ENCODE data around the gene CCNL1. TPM values are rescaled to one million over a fixed set of nuclear protein-coding genes. Genes with fewer than 3 reads are reported as not detected.

The CCNL1 gene
- total RNA-seq, 2 donors from 2014 or later = 94.5 to 157 TPM

DNA sequence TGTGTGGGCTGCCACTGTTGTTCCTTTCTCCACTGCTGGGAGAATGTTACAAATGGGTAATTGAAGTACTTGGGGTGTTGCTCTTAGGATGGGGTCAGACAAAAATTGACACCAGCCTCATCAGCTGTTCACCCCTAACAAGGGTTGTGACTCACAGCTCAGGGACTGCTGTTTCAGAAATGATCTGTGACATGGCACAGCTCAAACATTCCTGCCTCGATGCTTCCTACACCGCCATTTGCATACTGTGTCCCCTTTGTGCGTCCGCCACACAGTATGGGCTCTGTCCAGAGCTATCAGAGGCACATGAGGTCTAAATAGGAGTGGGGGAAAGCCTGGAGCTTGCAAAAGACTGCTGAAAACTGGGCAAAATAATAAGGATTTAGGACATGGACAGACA lies 43.9 kb downstream of the CCNL1 start:
- 84% methylated on average over 4 of the region's 4 CpGs for WGBS
- Histone ChIP-seq H3K9me3 (no peaks in the 10 kb centered on the region), H3K36me3 (no peaks in the 10 kb centered on the region), H3K27me3 (replicated peaks; ENCODE audit: insufficient read depth) (no peaks in the 10 kb centered on the region), H3K27ac (no peak overlapping the region), H3K4me3 (no peak overlapping the region), H3K4me1 (replicated peaks) (no peaks in the 10 kb centered on the region)
- no peak for DNase-seq (ENCODE audit: low spot score)
- TF ChIP-seq CTCF (IDR thresholded peaks at IDR 0.05) (no peak), POLR2AphosphoS5 (IDR thresholded peaks at IDR 0.05) (no peak), POLR2A (IDR thresholded peaks at IDR 0.05) (no peak)
- intact Hi-C loops (cut with DNase I) = no loop called here

DNA sequence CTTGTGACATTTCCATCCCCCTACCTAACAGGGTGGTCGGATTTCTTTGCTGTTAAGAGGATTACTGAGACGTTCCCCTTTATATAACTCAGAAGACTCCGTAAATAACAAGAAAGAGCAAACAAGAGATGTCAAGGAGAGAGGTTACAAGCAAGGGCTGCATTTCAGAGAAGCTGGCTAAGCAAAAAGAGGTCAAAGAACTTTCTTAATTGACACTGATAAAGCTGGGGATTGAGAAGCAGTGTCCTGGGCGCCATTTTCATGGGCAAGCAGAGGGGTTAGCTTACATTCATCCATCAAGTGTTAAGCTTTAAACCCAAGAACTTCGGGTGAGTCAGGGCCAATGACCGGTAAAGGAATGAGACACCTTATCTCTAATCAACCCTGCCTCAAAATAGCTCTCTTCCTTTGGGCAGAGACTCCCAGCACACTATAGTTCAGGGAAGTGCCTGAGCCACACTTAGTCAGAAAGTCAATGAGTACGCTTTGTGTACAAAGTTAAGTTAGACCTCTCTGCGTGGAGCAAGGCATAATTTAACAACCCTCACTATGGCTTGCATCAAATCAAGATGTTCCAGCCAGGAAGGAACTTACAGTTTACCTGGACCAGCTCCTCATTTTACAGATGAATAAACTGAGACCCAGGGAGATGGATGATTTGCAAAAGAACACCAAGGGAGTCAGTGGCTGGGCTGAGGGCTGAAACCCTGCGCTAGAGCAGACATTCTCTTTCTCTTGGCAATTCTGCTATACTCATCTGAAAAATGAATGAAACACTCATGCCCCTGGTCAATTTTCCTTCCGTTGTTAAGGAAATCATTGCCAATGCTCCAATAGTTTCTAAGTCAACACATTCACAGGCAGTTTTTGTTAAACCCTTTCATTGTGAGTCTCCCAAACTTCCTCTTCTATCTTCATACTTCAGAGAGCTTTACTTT lies 44.6 kb downstream of the CCNL1 start:
- DNase-seq (ENCODE audit: low spot score) = no peak
- 55% methylated on average over 10 of the region's 10 CpGs for WGBS
- TF ChIP-seq POLR2AphosphoS5 (IDR thresholded peaks at IDR 0.05) (no peak), CTCF (IDR thresholded peaks at IDR 0.05) (no peak), POLR2A (IDR thresholded peaks at IDR 0.05) (no peak)
- Histone ChIP-seq H3K4me3 (no peak overlapping the region), H3K9me3 (no peaks in the 10 kb centered on the region), H3K27ac (no peak overlapping the region), H3K4me1 (replicated peaks) (no peaks in the 10 kb centered on the region), H3K27me3 (replicated peaks; ENCODE audit: insufficient read depth) (no peaks in the 10 kb centered on the region), H3K36me3 (no peaks in the 10 kb centered on the region)
- intact Hi-C loops (cut with DNase I) = no loop called here

DNA sequence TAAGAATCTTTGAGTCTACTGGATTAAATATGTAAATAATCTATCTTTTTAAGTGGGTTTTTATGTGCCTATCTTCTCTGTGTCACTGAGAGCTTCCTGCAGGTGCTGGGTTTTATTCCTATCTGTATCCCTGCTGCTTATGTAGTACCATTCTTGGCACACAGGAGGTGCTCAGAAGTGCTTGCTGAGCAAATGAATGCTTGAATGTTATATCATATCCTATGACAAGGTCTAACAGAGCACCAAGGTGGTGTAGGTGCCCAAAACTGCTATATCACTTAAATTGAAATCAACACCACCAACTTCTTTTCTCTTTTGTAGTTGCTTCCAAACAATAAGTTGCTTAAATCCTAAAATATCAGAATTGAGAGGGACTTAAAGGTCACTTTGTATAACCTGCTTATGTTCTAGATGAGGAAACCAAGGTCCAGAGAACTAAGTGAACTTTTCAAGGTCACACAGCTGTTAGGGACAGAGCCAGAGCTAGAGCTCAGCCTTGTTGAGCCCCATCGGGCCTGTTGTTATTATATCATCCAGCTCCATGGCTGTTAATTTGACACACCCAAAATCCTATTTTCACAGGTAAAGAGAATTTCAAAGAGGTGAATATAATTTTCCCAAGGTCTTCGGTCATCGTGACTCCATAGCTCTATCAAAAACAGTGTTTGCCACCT lies 46.0 kb downstream of the CCNL1 start:
- Histone ChIP-seq H3K36me3 (no peaks in the 10 kb centered on the region), H3K9me3 (no peaks in the 10 kb centered on the region), H3K4me1 (replicated peaks) (no peaks in the 10 kb centered on the region), H3K27me3 (replicated peaks; ENCODE audit: insufficient read depth) (no peaks in the 10 kb centered on the region), H3K4me3 (no peak overlapping the region), H3K27ac (no peak overlapping the region)
- no peak for TF ChIP-seq CTCF (IDR thresholded peaks at IDR 0.05)
- no peak for TF ChIP-seq POLR2A (IDR thresholded peaks at IDR 0.05)
- TF ChIP-seq POLR2AphosphoS5 (IDR thresholded peaks at IDR 0.05) = no peak
- WGBS = 95% methylated on average over 3 of the region's 3 CpGs
- intact Hi-C loops (cut with DNase I) = no loop called here
- no peak for DNase-seq (ENCODE audit: low spot score)

DNA sequence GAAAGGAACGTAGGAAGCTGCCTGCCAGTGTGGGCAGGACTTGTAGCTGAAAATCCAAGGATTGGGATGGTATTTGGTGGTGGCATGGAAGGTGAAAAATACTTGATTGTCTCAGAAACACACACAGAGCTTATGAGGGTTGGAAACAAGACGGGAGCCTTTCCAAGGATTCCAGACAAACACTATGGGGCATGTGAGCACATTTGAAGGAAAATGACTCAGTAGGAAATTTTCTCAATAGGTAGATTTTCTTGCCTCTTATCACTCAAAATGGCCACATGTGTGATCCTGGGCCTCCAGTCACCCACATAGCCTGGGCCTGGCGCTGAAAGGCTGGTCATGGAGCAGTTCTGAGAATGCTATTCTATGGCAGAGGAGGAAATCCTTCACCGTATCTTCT lies 47.4 kb downstream of the CCNL1 start:
- Histone ChIP-seq H3K27ac (no peak overlapping the region), H3K36me3 (no peaks in the 10 kb centered on the region), H3K27me3 (replicated peaks; ENCODE audit: insufficient read depth) (no peaks in the 10 kb centered on the region), H3K4me1 (replicated peaks) (no peaks in the 10 kb centered on the region), H3K4me3 (no peak overlapping the region), H3K9me3 (no peaks in the 10 kb centered on the region)
- TF ChIP-seq POLR2A (IDR thresholded peaks at IDR 0.05) (no peak), CTCF (IDR thresholded peaks at IDR 0.05) (no peak), POLR2AphosphoS5 (IDR thresholded peaks at IDR 0.05) (no peak)
- no peak for DNase-seq (ENCODE audit: low spot score)
- intact Hi-C loops (cut with DNase I) = no loop called here
- WGBS = 82% methylated on average over 4 of the region's 4 CpGs
